Stimulated activated memory B cell treated with anti-CD40 and anti-IgM and Interleukin-4, amounts not matched to agents 10 μg/mL and 1 μg/mL and 100 μg/mL, for 72 hours (primary cell): Measurements from ENCODE around the gene NUCB1.

Source experiments
- ATAC-seq: fragments of 150-1000 bp; cut with Tn5 transposase; 2 replicates; pipeline ENCODE4 v1.10.0; 2021
- H3K27ac Mint-ChIP-seq: one replicate; pipeline ENCODE4 v1.8.0; 2022; ENCODE audit warnings: mild to moderate bottlenecking, mixed read lengths
- H3K27me3 Mint-ChIP-seq: one replicate; pipeline ENCODE4 v1.8.0; 2022; ENCODE audit warnings: mixed read lengths
- H3K36me3 Mint-ChIP-seq: one replicate; pipeline ENCODE4 v1.8.0; 2022; ENCODE audit warnings: mixed read lengths
- H3K4me1 Mint-ChIP-seq: one replicate; pipeline ENCODE4 v1.8.0; 2022; ENCODE audit warnings: mixed read lengths
- H3K4me3 Mint-ChIP-seq: one replicate; pipeline ENCODE4 v1.8.0; 2022; ENCODE audit warnings: mild to moderate bottlenecking, moderate library complexity, mixed read lengths
- H3K9me3 Mint-ChIP-seq: one replicate; pipeline ENCODE4 v1.8.0; 2022; ENCODE audit warnings: mixed read lengths

NUCB1 gene

DNA sequence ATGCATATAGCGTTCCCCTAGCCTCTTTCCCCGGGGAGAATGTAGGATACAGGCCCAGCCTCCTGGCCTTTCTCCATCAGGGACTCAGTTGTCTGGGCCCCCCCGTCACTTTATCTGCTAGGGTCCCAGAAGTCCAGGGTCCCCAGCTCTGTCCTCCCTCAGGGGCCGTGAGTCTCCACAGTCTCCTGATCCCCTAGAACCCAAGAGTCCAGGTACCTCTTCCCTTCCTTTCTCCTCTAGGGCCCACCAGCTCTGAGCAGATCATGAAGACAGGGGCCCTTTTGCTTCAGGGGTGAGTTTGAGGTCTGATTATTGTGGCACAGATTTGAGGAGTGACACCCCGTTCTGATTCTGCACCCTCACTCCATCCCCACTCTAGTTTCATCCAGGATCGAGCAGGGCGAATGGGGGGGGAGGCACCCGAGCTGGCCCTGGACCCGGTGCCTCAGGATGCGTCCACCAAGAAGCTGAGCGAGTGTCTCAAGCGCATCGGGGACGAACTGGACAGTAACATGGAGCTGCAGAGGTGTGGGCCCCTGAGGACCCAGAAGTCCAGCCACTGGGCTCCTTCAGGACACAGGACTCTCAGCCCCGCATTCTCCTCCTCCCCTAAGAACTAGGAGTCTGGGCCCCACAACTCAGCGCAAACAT is 55.3 kb downstream of the NUCB1 start:
- no peaks in the 10 kb centered on the region for H3K27me3 Mint-ChIP-seq
- peaks cover 29% of the 10 kb centered on the region for H3K36me3 Mint-ChIP-seq
- ATAC-seq: no peak
- peak overlapping the region; percentile 77 for H3K27ac Mint-ChIP-seq
- no peaks in the 10 kb centered on the region for H3K9me3 Mint-ChIP-seq
- peak overlapping the region; percentile 88 for H3K4me3 Mint-ChIP-seq
- peaks cover 22% of the 10 kb centered on the region for H3K4me1 Mint-ChIP-seq

DNA sequence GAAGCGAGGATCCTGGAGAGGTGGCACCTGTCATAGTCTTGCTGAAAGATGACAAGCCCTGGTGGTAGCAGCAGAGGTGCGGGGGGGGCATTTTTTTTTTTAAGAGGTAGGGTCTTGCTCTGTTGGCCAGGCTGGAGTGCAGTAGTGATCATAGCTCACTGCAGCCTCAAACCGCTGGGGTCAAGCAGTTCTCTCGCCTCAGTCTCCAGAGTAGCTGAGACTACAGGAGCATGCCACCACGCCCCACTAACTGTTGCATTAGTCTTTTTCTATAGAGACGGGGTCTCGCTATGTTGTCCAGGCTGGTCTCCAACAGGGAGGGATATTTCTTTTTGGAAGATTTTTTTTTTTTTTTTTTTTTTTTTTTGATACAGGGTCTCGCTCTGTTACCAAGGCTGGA is 57.9 kb downstream of the NUCB1 start:
- Mint-ChIP-seq H3K4me1 (peaks cover 44% of the 10 kb centered on the region), H3K36me3 (peaks cover 42% of the 10 kb centered on the region), H3K9me3 (no peaks in the 10 kb centered on the region), H3K27me3 (no peaks in the 10 kb centered on the region), H3K4me3 (no peak overlapping the region), H3K27ac (no peak overlapping the region)
- ATAC-seq: no peak

DNA sequence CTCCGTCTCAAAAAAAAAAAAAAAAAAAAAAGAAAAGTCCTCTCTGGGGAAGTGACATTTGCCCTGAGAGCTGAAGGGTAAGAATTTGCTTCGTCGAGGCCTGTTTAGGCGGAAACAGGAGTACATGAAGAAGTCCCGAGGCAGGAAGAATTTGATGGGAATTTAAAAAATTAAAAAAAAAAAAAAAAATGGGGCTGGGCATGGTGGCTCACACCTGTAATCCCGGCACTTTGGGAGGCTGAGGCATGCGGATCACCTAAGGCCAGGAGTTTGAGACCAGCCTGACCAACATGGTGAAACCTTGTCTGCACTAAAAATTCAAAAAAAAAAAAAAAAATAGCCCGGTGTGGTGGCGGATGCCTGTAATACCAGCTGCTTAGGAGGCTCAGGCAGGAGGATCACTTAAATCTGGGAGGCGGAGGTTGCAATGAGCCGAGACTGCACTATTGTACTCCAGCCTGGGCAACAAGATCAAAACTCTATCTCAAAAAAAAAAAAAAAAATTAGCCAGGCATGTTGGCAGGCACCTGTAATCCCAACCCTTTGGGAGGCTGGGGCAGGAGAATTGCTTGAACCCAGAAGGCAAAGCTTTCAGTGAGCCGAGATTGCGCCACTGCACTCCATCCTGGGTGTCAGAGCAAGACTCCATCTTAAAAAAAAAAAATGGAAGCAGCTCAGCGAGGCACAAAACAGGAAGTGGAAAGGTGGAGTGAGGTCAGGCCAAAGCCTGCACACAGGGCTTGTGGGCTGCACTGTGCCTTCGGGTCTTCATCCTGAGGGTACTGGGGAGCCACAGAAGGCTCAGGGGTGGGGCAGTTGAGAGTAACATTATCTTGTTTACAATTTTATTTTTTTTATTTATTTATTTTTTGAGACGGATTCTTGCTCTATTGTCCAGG is 59.5 kb downstream of the NUCB1 start:
- Mint-ChIP-seq H3K27ac (no peak overlapping the region), H3K4me1 (peaks cover 60% of the 10 kb centered on the region), H3K27me3 (no peaks in the 10 kb centered on the region), H3K4me3 (no peak overlapping the region), H3K9me3 (no peaks in the 10 kb centered on the region), H3K36me3 (peaks cover 42% of the 10 kb centered on the region)
- no peak for ATAC-seq

DNA sequence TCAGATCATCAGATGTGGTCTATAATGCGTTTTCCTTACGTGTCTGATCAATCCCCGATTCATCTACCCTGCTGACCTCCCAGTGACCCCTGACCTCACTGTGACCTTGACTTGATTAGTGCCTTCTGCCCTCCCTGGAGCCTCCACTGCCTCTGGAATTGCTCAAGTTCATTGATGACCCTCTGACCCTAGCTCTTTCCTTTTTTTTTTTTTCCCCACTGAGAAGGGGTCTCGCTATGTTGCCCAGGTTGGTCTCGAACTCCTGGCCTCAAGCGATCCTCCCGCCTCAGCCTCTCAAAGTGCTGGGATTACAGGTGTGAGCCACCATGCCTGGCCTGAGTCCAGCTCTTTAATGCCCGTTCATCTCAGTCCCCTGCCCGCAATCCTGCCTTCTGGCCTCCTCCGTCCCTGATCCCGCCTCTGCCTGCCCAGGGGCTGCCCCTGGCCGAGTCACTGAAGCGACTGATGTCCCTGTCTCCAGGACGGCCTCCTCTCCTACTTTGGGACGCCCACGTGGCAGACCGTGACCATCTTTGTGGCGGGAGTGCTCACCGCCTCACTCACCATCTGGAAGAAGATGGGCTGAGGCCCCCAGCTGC is 61.0 kb downstream of the NUCB1 start:
- Mint-ChIP-seq H3K27me3 (no peaks in the 10 kb centered on the region), H3K36me3 (peaks cover 48% of the 10 kb centered on the region), H3K4me1 (peaks cover 63% of the 10 kb centered on the region), H3K4me3 (no peak overlapping the region), H3K9me3 (no peaks in the 10 kb centered on the region), H3K27ac (peak overlapping the region; percentile 100)
- ATAC-seq: no peak

DNA sequence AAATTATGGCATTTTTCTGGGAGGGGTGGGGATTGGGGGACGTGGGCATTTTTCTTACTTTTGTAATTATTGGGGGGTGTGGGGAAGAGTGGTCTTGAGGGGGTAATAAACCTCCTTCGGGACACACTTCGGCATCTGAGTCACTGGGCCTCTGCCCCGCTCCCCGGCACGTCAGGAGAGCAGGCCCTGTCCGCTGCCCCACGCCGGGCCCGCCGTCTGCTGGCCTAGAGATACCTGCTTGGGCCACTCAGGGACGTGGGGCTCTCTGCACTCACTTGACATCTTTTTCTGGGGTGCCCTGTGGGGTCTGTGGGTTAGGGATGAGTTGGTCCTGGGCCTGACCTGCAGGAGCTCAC is 61.5 kb downstream of the NUCB1 start:
- no peaks in the 10 kb centered on the region for H3K9me3 Mint-ChIP-seq
- ATAC-seq: no peak
- peaks cover 48% of the 10 kb centered on the region for H3K36me3 Mint-ChIP-seq
- H3K4me3 Mint-ChIP-seq: peak overlapping the region; percentile 100
- H3K4me1 Mint-ChIP-seq: peaks cover 63% of the 10 kb centered on the region
- H3K27me3 Mint-ChIP-seq: no peaks in the 10 kb centered on the region
- peak overlapping the region; percentile 100 for H3K27ac Mint-ChIP-seq

DNA sequence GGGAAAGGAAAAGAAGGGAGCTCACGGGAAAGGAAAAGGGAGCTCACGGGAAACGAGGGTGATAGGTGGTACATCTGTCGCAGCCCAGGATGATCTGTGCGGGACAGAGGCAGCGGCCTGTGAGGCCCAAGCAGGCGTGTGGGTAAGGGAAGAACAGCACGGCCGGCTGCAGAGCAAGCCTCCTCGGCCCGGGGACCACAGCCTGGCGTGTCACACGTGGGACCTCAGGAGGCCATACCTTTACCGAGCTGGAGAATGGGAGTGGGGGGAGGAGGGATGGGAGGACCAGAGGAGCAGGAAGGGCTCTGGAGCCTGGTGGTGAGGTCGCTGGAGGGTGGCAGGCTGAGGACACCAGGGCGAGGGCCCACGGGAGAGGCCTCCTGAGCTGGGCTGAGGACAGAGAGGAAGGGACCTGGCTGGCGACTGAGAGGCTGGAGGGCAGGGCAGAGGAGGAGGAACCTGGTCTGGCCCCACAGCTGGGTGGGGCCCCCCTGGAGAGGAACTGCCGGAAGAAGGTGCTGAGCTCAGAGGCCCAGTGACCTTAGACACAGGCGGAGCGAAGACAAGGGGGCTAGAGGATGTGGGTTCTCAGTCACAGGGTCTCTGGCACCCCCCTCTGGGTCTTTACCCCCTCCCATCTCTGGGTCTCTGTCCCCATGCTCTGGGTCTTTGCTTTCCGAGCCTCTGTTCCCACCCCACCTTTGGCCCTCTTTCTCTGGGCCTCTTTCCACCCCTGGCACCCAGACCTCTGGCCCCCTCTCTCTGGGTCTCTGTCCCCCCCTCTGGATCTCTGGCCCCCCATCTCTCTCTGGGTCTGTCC is 62.1 kb downstream of the NUCB1 start:
- Mint-ChIP-seq H3K4me3 (peak overlapping the region; percentile 100), H3K9me3 (no peaks in the 10 kb centered on the region), H3K4me1 (peaks cover 63% of the 10 kb centered on the region), H3K27me3 (no peaks in the 10 kb centered on the region), H3K27ac (peak overlapping the region; percentile 100), H3K36me3 (peaks cover 48% of the 10 kb centered on the region)
- ATAC-seq: peak; percentile 73

DNA sequence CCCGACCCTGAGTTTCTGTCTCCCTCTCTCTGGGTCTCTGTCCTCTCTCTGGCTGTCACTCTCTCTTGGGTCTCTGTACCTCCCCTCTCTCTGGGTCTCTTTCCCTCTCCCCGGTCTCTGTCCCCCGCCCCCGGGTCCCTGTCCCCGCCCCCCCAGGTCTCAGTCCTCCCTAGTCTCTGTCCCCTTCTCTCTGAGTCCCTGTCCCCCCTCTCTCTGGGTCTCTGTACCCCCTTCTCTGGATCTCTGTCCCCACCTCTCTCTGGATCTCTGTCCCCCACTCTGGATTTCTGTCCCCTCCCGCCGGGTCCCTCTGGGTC is 62.7 kb downstream of the NUCB1 start:
- H3K4me3 Mint-ChIP-seq: peak overlapping the region; percentile 100
- ATAC-seq: no peak
- H3K27ac Mint-ChIP-seq: peak overlapping the region; percentile 100
- peaks cover 68% of the 10 kb centered on the region for H3K4me1 Mint-ChIP-seq
- H3K9me3 Mint-ChIP-seq: no peaks in the 10 kb centered on the region
- H3K27me3 Mint-ChIP-seq: no peaks in the 10 kb centered on the region
- H3K36me3 Mint-ChIP-seq: peaks cover 51% of the 10 kb centered on the region

DNA sequence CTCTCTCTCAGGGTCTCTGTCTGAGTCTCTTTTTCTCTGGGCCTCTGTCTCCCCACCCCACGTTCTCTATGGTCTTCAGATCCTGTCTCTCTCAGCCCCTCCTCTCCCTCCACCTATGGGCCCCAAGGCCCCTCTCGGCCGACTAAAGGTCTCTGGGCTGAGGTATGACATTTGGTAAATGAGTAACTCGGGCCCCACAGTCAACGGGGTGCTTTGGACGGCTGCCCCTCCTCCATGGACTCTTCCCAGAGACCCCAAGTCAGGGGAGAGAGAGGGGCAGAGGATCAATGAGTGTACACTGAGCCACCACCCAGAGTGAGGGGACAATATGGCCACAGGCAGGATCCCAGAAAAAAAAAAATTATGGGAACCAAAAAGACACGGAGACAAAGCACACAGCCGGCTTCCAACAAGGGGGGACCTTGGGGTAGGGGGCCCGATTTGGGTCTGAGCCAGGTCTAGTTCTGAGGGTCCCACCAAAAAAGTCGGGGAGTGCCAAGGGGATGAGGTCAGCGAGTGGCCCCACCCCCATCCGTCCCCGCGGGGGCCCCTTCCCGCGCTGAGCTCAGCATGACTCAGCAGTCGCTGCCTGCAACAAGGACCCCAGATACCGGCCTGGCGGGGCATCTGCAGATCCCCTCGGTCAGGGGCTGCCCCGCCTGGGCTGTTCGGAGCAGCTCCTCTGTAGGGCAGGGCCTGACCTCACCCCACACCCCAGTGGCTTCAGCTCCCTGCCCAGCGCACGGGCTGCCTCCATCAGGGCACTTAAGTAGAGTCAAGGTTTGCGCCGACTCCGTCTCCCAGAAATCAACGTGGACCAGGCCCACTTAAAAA is 63.5 kb downstream of the NUCB1 start:
- Mint-ChIP-seq H3K27me3 (no peaks in the 10 kb centered on the region), H3K4me3 (peak overlapping the region; percentile 100), H3K9me3 (no peaks in the 10 kb centered on the region), H3K4me1 (peaks cover 76% of the 10 kb centered on the region), H3K27ac (peak overlapping the region; percentile 100), H3K36me3 (peaks cover 50% of the 10 kb centered on the region)
- ATAC-seq: peak; percentile 6

DNA sequence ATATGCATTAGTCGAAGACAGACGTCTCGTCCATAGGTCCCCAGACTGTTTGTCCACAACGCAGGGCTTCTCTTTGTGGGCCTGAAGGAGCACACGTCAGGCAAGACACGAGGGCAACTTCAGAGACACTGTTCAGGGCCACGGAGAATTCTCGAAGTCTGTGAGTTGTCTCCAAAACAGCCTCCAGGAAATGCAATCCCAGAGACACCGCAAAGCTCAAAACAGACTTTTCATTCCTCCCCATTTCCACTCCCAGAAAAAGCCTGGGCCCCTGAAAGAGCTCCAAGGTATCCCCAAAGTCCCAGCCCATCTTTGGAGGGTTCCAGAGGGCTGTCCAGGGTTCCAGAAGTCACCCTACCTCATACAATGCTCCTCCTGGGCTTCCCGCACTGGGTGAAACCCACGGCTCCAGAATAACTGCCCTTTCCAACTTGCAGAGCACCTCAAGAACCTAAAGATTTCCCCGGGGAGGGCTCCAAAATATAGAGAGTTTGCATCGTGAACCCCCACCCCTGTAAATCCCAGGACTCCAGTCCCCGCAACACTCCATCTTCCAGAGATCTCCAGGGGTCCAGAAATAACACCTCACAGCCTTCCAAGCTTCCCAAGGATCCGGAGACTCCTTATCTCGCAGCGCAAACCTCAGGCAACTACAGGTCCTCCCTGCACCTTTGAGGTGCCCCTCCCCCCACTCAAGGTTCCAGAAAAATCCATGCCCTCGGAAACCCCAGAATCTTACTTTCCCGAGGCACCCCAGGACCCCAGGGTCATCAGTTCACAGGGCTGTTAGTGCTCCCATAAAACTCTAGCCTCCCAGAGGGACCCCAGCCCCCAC is 64.3 kb downstream of the NUCB1 start:
- no peak for ATAC-seq
- Mint-ChIP-seq H3K27me3 (no peaks in the 10 kb centered on the region), H3K9me3 (no peaks in the 10 kb centered on the region), H3K27ac (peak overlapping the region; percentile 100), H3K4me3 (peak overlapping the region; percentile 100), H3K36me3 (peaks cover 52% of the 10 kb centered on the region), H3K4me1 (peaks cover 76% of the 10 kb centered on the region)

DNA sequence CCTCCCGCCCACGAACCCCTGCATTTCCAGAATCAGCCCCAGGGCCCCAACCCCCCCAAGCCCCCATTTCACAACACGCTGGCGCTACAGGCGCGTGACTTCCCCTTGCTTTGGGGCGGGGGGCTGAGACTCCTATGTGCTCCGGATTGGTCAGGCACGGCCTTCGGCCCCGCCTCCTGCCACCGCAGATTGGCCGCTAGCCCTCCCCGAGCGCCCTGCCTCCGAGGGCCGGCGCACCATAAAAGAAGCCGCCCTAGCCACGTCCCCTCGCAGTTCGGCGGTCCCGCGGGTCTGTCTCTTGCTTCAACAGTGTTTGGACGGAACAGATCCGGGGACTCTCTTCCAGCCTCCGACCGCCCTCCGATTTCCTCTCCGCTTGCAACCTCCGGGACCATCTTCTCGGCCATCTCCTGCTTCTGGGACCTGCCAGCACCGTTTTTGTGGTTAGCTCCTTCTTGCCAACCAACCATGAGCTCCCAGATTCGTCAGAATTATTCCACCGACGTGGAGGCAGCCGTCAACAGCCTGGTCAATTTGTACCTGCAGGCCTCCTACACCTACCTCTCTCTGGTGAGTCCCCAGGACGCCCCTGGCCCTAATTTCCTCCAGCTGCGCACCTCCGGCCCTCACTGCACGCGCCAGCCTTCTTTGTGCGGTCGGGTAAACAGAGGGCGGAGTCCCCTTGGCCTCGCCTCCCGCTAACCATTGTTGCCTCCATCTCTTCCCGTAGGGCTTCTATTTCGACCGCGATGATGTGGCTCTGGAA is 65.1 kb downstream of the NUCB1 start, which contains the start of gene FTL:
Gene FTL, plus strand, starts transcription at position 270 of the 766 bp plus-strand sequence. Its CDS starts 199 bp downstream, at position 469.
- Mint-ChIP-seq H3K27ac (peak within 1 kb of the TSS; percentile 100), H3K9me3 (no peaks in the 10 kb centered on the region), H3K27me3 (no peaks in the 10 kb centered on the region), H3K4me3 (peak within 1 kb of the TSS; percentile 100), H3K4me1 (peaks cover 76% of the 10 kb centered on the region), H3K36me3 (peaks cover 57% of the 10 kb centered on the region)
- ATAC-seq: peak; percentile 90

DNA sequence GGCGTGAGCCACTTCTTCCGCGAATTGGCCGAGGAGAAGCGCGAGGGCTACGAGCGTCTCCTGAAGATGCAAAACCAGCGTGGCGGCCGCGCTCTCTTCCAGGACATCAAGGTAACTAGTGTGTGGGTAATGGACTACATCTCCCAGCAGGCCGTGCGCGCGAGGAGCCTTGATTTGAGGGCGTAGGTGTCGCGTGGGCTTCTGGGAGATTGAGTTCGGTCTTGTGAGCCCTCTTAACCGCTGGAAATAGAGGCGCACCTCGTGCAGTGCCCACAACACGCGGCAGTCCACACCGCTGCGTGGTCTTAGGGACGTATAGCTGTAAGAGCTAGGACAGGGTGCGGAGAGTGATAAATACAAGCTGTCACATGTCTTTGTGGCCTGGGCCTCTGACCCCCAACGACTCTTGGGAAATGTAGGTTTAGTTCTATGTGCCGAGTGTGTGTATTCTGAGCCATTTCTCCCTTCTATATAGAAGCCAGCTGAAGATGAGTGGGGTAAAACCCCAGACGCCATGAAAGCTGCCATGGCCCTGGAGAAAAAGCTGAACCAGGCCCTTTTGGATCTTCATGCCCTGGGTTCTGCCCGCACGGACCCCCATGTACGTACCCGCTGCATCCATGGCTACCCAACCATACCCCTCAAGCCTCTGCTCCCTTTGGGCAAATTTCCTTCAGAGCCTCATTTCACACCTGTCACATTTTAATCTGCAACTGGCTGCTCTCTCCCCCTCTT is 65.9 kb downstream of the NUCB1 start:
- H3K9me3 Mint-ChIP-seq: no peaks in the 10 kb centered on the region
- H3K4me1 Mint-ChIP-seq: peaks cover 80% of the 10 kb centered on the region
- H3K27me3 Mint-ChIP-seq: no peaks in the 10 kb centered on the region
- H3K36me3 Mint-ChIP-seq: peaks cover 54% of the 10 kb centered on the region
- ATAC-seq: peak; percentile 60
- peak overlapping the region; percentile 100 for H3K4me3 Mint-ChIP-seq
- peak overlapping the region; percentile 100 for H3K27ac Mint-ChIP-seq

DNA sequence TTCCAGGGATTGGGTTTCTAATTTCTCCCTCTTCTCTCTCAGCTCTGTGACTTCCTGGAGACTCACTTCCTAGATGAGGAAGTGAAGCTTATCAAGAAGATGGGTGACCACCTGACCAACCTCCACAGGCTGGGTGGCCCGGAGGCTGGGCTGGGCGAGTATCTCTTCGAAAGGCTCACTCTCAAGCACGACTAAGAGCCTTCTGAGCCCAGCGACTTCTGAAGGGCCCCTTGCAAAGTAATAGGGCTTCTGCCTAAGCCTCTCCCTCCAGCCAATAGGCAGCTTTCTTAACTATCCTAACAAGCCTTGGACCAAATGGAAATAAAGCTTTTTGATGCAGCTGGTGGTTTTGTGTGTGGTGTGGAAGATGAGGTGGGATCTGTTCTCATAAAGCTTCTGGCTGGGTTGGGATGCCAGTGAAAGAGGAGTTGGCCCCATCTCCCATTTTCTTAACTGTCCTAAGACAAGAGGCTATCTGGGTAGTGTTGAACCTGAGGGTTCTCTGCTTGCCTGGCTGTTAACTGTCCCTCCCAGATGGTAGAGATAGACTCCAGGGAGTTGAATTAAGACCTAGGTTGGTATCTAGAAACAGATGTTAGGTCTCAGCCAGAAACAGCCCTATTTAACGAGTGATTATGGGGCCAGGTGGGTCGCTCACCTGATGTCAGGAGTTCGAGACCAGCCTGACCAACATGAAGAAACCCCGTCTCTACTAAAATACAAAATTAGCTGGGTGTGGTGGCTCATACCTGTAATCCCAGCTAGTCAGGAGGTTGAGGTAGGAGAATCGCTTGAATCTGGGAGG is 66.6 kb downstream of the NUCB1 start:
- no peaks in the 10 kb centered on the region for H3K9me3 Mint-ChIP-seq
- peak overlapping the region; percentile 100 for H3K27ac Mint-ChIP-seq
- peak overlapping the region; percentile 100 for H3K4me3 Mint-ChIP-seq
- peaks cover 77% of the 10 kb centered on the region for H3K4me1 Mint-ChIP-seq
- ATAC-seq: no peak
- no peaks in the 10 kb centered on the region for H3K27me3 Mint-ChIP-seq
- H3K36me3 Mint-ChIP-seq: peaks cover 46% of the 10 kb centered on the region
